ENCODE data around the gene MT1E.
"Not testable (repeated sequence)": the region's sequence is repeated elsewhere in the genome, so short reads cannot be mapped to it uniquely, and the experiment has no call there.

Gene MT1E

GRCh38 chr16:56671691-56672090 is 46.1 kb downstream of the MT1E start:
- not testable (repeated sequence) for DNase-seq (ENCODE audit: low spot score); FAIRE-seq

GRCh38 chr16:56672171-56672570 is 46.6 kb downstream of the MT1E start:
- FAIRE-seq; DNase-seq (ENCODE audit: low spot score): not testable (repeated sequence)

GRCh38 chr16:56672761-56673536 is 47.4 kb downstream of the MT1E start:
- DNase-seq (ENCODE audit: low spot score): no peak
- FAIRE-seq: peak; percentile 17

- FAIRE-seq: no peak
- DNase-seq (ENCODE audit: low spot score): no peak
Measured at GRCh38 chr16:56673921-56674320, 48.3 kb downstream of the MT1E start.

- FAIRE-seq; DNase-seq (ENCODE audit: low spot score): not testable (repeated sequence)
Measured at GRCh38 chr16:56674570-56674969, 49.0 kb downstream of the MT1E start.

- FAIRE-seq (no peak), DNase-seq (ENCODE audit: low spot score) (no peak)
Measured at GRCh38 chr16:56675685-56676210, 50.2 kb downstream of the MT1E start.
